GM23338 (cell line): ENCODE results near the gene AFAP1. TPM values are rescaled to one million over a fixed set of nuclear protein-coding genes. Genes with fewer than 3 reads are reported as not detected.

ENCODE experiments used
- ATAC-seq: fragments of 200-7000 bp; cut with Tn5 transposase; 3 replicates; pipeline ENCODE4 v1.9.1; 2020
- DNase-seq: peaks from one replicate; pipeline ENCODE4 v3.0.0-alpha.2; 2015; ENCODE audit warnings: low spot score
- H2AFZ ChIP-seq: fragments of 200-600 bp; sonication (generic); 2 replicates; pipeline ENCODE4 v1.8.0; 2016; ENCODE audit warnings: antibody characterized with exemption, mild to moderate bottlenecking, moderate library complexity
- H3F3A ChIP-seq: fragments of 200-600 bp; sonication (generic); replicated peaks from 2 replicates; pipeline ENCODE4 v1.8.0; 2017; ENCODE audit warnings: antibody characterized with exemption, mixed run types, low read depth
- H3K27ac ChIP-seq: fragments of 200-600 bp; sonication (generic); 2 replicates; pipeline ENCODE4 v1.6.1; 2016; ENCODE audit warnings: low read depth
- H3K27me3 ChIP-seq: fragments of 200-600 bp; sonication (generic); 2 replicates; pipeline ENCODE4 v1.8.0; 2016; ENCODE audit warnings: mild to moderate bottlenecking, mixed run types, moderate library complexity; ENCODE audit not compliant: insufficient read depth
- H3K36me3 ChIP-seq: fragments of 200-600 bp; sonication (generic); 2 replicates; pipeline ENCODE4 v1.8.0; 2016; ENCODE audit warnings: mild to moderate bottlenecking; ENCODE audit not compliant: insufficient read depth
- H3K4me1 ChIP-seq: fragments of 200-600 bp; sonication (generic); 2 replicates; pipeline ENCODE4 v1.8.0; 2016; ENCODE audit warnings: mild to moderate bottlenecking, moderate library complexity; ENCODE audit not compliant: insufficient read depth
- H3K4me2 ChIP-seq: fragments of 200-600 bp; sonication (generic); 2 replicates; pipeline ENCODE4 v1.7.1; 2017; ENCODE audit warnings: mixed run types
- H3K4me3 ChIP-seq: fragments of 200-600 bp; sonication (generic); 2 replicates; pipeline ENCODE4 v1.6.1; 2016; ENCODE audit warnings: mixed run types
- H3K79me2 ChIP-seq: fragments of 200-600 bp; sonication (generic); replicated peaks from 2 replicates; pipeline ENCODE4 v1.8.0; 2017; ENCODE audit warnings: mild to moderate bottlenecking; ENCODE audit not compliant: insufficient read depth
- H3K9me2 ChIP-seq: fragments of 200-600 bp; sonication (generic); 2 replicates; pipeline ENCODE4 v1.8.0; 2017; ENCODE audit not compliant: insufficient read depth
- H4K20me1 ChIP-seq: fragments of 200-600 bp; sonication (generic); replicated peaks from 2 replicates; pipeline ENCODE4 v1.8.0; 2017; ENCODE audit warnings: mild to moderate bottlenecking; ENCODE audit not compliant: insufficient read depth
- H3K27ac Mint-ChIP-seq: 2 replicates; pipeline ENCODE4 v1.8.0; 2020; ENCODE audit warnings: inconsistent platforms, mild to moderate bottlenecking, moderate library complexity, mixed read lengths
- H3K27me3 Mint-ChIP-seq: 3 replicates; pipeline ENCODE4 v1.8.0; 2022; ENCODE audit warnings: low read depth, mild to moderate bottlenecking, moderate library complexity, mixed read lengths, inconsistent platforms; ENCODE audit not compliant: insufficient read depth, poor library complexity
- H3K36me3 Mint-ChIP-seq: 3 replicates; pipeline ENCODE4 v1.8.0; 2021; ENCODE audit warnings: low read depth, mild to moderate bottlenecking, inconsistent platforms, moderate library complexity, mixed read lengths
- H3K4me1 Mint-ChIP-seq: 3 replicates; pipeline ENCODE4 v1.8.0; 2020; ENCODE audit warnings: mild to moderate bottlenecking, inconsistent platforms, mixed read lengths
- H3K4me3 Mint-ChIP-seq: 3 replicates; pipeline ENCODE4 v1.8.0; 2021; ENCODE audit warnings: moderate library complexity, mild to moderate bottlenecking, inconsistent platforms, mixed read lengths
- H3K9me3 Mint-ChIP-seq: 3 replicates; pipeline ENCODE4 v1.8.0; 2020; ENCODE audit warnings: moderate library complexity, mild to moderate bottlenecking, inconsistent platforms, mixed read lengths
- CREB1 ChIP-seq: fragments of 250-450 bp; sonication (Bioruptor Pico); IDR thresholded peaks from 2 replicates; pipeline ENCODE4 v1.5.0; 2020; ENCODE audit warnings: low read depth, mild to moderate bottlenecking, moderate library complexity
- ETS1 ChIP-seq: IDR thresholded peaks from 2 replicates; pipeline ENCODE4 v1.6.1; 2016; ENCODE audit warnings: antibody characterized with exemption
- EZH2 ChIP-seq: fragments of 200-600 bp; sonication (generic); IDR thresholded peaks from one replicate; pipeline ENCODE4 v1.8.0; 2017; ENCODE audit warnings: antibody characterized with exemption, mild to moderate bottlenecking, low read depth; ENCODE audit not compliant: unreplicated experiment
- EZH2phosphoT487 ChIP-seq: fragments of 200-600 bp; sonication (generic); IDR thresholded peaks from one replicate; pipeline ENCODE4 v1.8.1; 2018; ENCODE audit warnings: antibody characterized with exemption; ENCODE audit not compliant: unreplicated experiment
- JUNB ChIP-seq: IDR thresholded peaks from one replicate; pipeline ENCODE4 v1.6.1; 2016; ENCODE audit warnings: antibody characterized with exemption; ENCODE audit not compliant: unreplicated experiment
- NANOG ChIP-seq: IDR thresholded peaks from 2 replicates; pipeline ENCODE4 v1.6.1; 2016; ENCODE audit warnings: antibody characterized with exemption, borderline replicate concordance
- POLR2AphosphoS5 ChIP-seq: IDR thresholded peaks from 2 replicates; pipeline ENCODE4 v1.6.1; 2016; ENCODE audit warnings: antibody characterized with exemption, low read depth
- STAT1 ChIP-seq: IDR thresholded peaks from one replicate; pipeline ENCODE4 v1.6.1; 2016; ENCODE audit warnings: antibody characterized with exemption; ENCODE audit not compliant: unreplicated experiment
- ZNF331 ChIP-seq: fragments of 250-450 bp; sonication (Bioruptor Pico); IDR thresholded peaks from 2 replicates; pipeline ENCODE4 v1.5.0; 2020; ENCODE audit warnings: low read depth, mild to moderate bottlenecking, moderate library complexity
- ZNF462 ChIP-seq: fragments of 250-450 bp; sonication (Bioruptor Pico); IDR thresholded peaks from 2 replicates; pipeline ENCODE4 v1.5.0; 2020; ENCODE audit warnings: mild to moderate bottlenecking, moderate library complexity
- polyA plus RNA-seq: library from polyadenylated mRNA; unstranded; fragments of >200 nt; fragmentation: Nextera tagmentation; extraction: Ambion mirVana; gene quantifications from 2 replicates; pipeline ENCODE4 v1.2.1, GENCODE V29; 2016
- total RNA-seq: library from RNA; depleted of rRNA; stranded (reverse); fragments of >200 nt; shearing (Covaris generic); gene quantifications from 2 replicates; pipeline ENCODE4 v1.2.3, GENCODE V29; 2014

Gene AFAP1
- total and polyA plus RNA-seq, 2 experiments from 2014 or later, result 6.5 to 21.5 TPM

GRCh38 chr4:7787681-7788141, 151.9 kb downstream of the AFAP1 start (continued):
- TF ChIP-seq ZNF462 (CRISPR knock-in tag), result no peak
- no peak for TF ChIP-seq ETS1
- no peak for TF ChIP-seq POLR2AphosphoS5
- no peak for TF ChIP-seq STAT1
- no peak for TF ChIP-seq NANOG
- no peak for TF ChIP-seq CREB1 (CRISPR knock-in tag)
- no peak for TF ChIP-seq EZH2phosphoT487
- no peak for TF ChIP-seq ZNF331
- no peak for TF ChIP-seq EZH2

- H3K4me3 Mint-ChIP-seq, result no peak overlapping the region
- ATAC-seq (no peak), DNase-seq (no peak)
- peaks cover 1% of the 10 kb centered on the region for H3K27me3 Mint-ChIP-seq
- TF ChIP-seq JUNB, result no peak
- Histone ChIP-seq H3K9me2 (no peaks in the 10 kb centered on the region), H3K4me1 (no peaks in the 10 kb centered on the region), H3F3A (no peaks in the 10 kb centered on the region), H3K36me3 (no peaks in the 10 kb centered on the region; the same call in 1 of the 2 replicates), H3K79me2 (no peaks in the 10 kb centered on the region), H3K27ac (no peak overlapping the region), H3K27me3 (no peaks in the 10 kb centered on the region), H4K20me1 (no peaks in the 10 kb centered on the region), H3K4me3 (no peak overlapping the region), H3K4me2 (no peak overlapping the region), H2AFZ (no peak overlapping the region)
- no peak overlapping the region for H3K27ac Mint-ChIP-seq
- no peaks in the 10 kb centered on the region for H3K9me3 Mint-ChIP-seq
- H3K4me1 Mint-ChIP-seq, result no peaks in the 10 kb centered on the region
- no peaks in the 10 kb centered on the region for H3K36me3 Mint-ChIP-seq
These were observed 152.6 kb downstream of the AFAP1 start for GRCh38 chr4:7787067-7787466.
